ENCODE results near the gene KCNIP4.

DNA sequence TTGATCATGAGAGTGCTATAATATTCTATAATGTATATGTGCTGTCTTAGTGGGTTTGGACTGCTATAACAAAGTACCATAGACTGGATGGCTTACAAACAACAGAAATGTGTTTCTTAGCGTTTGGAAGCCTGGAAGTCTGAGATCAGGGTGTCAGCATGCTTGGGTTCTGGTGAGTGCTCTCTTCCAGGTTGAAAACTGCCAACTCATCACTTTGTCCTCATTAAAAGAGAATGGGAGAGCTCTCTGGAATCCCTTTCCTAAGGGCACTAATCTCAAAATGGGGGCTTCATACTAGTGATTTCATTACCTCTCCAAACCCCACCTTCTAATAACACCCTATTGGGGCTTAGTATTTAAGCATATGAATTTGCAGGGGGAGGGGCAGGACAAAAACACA lies 33.5 kb upstream of the KCNIP4 start:
- TF ChIP-seq, protein P1, sequence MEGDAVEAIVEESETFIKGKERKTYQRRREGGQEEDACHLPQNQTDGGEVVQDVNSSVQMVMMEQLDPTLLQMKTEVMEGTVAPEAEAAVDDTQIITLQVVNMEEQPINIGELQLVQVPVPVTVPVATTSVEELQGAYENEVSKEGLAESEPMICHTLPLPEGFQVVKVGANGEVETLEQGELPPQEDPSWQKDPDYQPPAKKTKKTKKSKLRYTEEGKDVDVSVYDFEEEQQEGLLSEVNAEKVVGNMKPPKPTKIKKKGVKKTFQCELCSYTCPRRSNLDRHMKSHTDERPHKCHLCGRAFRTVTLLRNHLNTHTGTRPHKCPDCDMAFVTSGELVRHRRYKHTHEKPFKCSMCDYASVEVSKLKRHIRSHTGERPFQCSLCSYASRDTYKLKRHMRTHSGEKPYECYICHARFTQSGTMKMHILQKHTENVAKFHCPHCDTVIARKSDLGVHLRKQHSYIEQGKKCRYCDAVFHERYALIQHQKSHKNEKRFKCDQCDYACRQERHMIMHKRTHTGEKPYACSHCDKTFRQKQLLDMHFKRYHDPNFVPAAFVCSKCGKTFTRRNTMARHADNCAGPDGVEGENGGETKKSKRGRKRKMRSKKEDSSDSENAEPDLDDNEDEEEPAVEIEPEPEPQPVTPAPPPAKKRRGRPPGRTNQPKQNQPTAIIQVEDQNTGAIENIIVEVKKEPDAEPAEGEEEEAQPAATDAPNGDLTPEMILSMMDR (conservative IDR thresholded peaks at IDR 0.05; ENCODE audit: low read length), result no peak
- no peak for TF ChIP-seq EZH2phosphoT487 (IDR thresholded peaks at IDR 0.05; ENCODE audit: borderline replicate concordance)
